WTC11 (cell line): ENCODE measurements around the gene ABHD3.
"Not testable (repeated sequence)": the region's sequence is repeated elsewhere in the genome, so short reads cannot be mapped to it uniquely, and the experiment has no call there.

ENCODE experiments used
- FOXJ3 ChIP-seq: sonication (generic); formaldehyde crosslinking; IDR thresholded peaks from 2 replicates; pipeline ENCODE4 v1.9.0; 2021; ENCODE audit warnings: missing genetic modification reagents, mild to moderate bottlenecking, borderline replicate concordance
- FOXK1 ChIP-seq: sonication (generic); formaldehyde crosslinking; IDR thresholded peaks from 2 replicates; pipeline ENCODE4 v1.8.0; 2022; ENCODE audit warnings: mild to moderate bottlenecking, moderate library complexity, missing genetic modification reagents
- JUN ChIP-seq: sonication (generic); formaldehyde crosslinking; IDR thresholded peaks from 2 replicates; pipeline ENCODE4 v1.8.0; 2023; ENCODE audit warnings: mild to moderate bottlenecking, missing genetic modification reagents
- PRRX2 ChIP-seq: fragments of 250-450 bp; sonication (Bioruptor Pico); IDR thresholded peaks from 2 replicates; pipeline ENCODE4 v1.8.0; 2021; ENCODE audit warnings: mild to moderate bottlenecking
- ZNF138 ChIP-seq: sonication (generic); formaldehyde crosslinking; conservative IDR thresholded peaks from 2 replicates; pipeline ENCODE4 v1.8.1; 2022; ENCODE audit warnings: mild to moderate bottlenecking, moderate library complexity, missing genetic modification reagents
- TF ChIP-seq, protein P1 (sequence below): sonication (generic); formaldehyde crosslinking; IDR thresholded peaks from 2 replicates; pipeline ENCODE4 v1.8.1; 2023; ENCODE audit warnings: mild to moderate bottlenecking, missing genetic modification reagents
- TF ChIP-seq, protein P2 (sequence below): fragments of 200-600 bp; IDR thresholded peaks from 2 replicates; pipeline ENCODE4 v1.8.0; 2022; ENCODE audit warnings: antibody characterized with exemption
- TF ChIP-seq, protein P3 (sequence below): sonication (generic); formaldehyde crosslinking; IDR thresholded peaks from 2 replicates; pipeline ENCODE4 v1.8.0; 2022; ENCODE audit warnings: mild to moderate bottlenecking, missing genetic modification reagents

DNA sequence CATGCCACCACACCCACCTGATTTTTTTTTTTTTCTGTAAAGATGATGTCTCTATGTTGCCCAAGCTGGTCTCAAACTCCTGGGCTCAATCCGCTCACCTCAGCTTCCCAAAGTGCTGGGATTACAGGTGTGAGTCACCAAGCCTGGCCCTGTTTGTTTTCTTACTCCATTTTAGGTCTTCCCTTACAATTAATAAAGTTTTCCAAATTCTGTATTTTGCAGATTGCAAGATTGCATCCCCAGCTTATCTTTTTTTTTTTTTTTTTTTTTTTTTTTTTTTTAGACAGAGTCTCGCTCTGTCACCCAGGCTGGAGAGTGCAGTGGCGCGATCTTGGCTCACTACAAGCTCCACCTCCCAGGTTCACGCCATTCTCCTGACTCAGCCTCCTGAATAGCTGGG lies 64.2 kb downstream of the ABHD3 start:
- TF ChIP-seq, protein P1, sequence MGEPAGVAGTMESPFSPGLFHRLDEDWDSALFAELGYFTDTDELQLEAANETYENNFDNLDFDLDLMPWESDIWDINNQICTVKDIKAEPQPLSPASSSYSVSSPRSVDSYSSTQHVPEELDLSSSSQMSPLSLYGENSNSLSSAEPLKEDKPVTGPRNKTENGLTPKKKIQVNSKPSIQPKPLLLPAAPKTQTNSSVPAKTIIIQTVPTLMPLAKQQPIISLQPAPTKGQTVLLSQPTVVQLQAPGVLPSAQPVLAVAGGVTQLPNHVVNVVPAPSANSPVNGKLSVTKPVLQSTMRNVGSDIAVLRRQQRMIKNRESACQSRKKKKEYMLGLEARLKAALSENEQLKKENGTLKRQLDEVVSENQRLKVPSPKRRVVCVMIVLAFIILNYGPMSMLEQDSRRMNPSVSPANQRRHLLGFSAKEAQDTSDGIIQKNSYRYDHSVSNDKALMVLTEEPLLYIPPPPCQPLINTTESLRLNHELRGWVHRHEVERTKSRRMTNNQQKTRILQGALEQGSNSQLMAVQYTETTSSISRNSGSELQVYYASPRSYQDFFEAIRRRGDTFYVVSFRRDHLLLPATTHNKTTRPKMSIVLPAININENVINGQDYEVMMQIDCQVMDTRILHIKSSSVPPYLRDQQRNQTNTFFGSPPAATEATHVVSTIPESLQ (CRISPR knock-in tag): not testable (repeated sequence)
- TF ChIP-seq, protein P2, sequence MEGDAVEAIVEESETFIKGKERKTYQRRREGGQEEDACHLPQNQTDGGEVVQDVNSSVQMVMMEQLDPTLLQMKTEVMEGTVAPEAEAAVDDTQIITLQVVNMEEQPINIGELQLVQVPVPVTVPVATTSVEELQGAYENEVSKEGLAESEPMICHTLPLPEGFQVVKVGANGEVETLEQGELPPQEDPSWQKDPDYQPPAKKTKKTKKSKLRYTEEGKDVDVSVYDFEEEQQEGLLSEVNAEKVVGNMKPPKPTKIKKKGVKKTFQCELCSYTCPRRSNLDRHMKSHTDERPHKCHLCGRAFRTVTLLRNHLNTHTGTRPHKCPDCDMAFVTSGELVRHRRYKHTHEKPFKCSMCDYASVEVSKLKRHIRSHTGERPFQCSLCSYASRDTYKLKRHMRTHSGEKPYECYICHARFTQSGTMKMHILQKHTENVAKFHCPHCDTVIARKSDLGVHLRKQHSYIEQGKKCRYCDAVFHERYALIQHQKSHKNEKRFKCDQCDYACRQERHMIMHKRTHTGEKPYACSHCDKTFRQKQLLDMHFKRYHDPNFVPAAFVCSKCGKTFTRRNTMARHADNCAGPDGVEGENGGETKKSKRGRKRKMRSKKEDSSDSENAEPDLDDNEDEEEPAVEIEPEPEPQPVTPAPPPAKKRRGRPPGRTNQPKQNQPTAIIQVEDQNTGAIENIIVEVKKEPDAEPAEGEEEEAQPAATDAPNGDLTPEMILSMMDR: not testable (repeated sequence)
- not testable (repeated sequence) for TF ChIP-seq JUN (CRISPR knock-in tag); PRRX2; FOXK1 (CRISPR knock-in tag); ZNF138 (CRISPR knock-in tag); FOXJ3 (CRISPR knock-in tag)
- TF ChIP-seq, protein P3, sequence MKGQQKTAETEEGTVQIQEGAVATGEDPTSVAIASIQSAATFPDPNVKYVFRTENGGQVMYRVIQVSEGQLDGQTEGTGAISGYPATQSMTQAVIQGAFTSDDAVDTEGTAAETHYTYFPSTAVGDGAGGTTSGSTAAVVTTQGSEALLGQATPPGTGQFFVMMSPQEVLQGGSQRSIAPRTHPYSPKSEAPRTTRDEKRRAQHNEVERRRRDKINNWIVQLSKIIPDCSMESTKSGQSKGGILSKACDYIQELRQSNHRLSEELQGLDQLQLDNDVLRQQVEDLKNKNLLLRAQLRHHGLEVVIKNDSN (CRISPR knock-in tag): not testable (repeated sequence)
